Measurements from ENCODE around the gene C20orf141. TPM values are rescaled to one million over a fixed set of nuclear protein-coding genes. Genes with fewer than 3 reads are reported as not detected.

Gene C20orf141
- total RNA-seq, 4 donors from 2014 or later = not detected

- TF ChIP-seq EP300 (IDR thresholded peaks at IDR 0.05; ENCODE audit: low read depth) (no peak), POLR2A (IDR thresholded peaks at IDR 0.05) (no peak), POLR2AphosphoS5 (IDR thresholded peaks at IDR 0.05) (no peak), CTCF (IDR thresholded peaks at IDR 0.05) (no peak)
- Histone ChIP-seq H3K4me3 (no peak overlapping the region), H3K4me1 (peaks cover 0 to 5% (median 1%) of the 10 kb centered on the region in 4 donors), H3K27me3 (peaks cover 29% of the 10 kb centered on the region), H3K36me3 (no peaks in the 10 kb centered on the region), H3K9me3 (no peaks in the 10 kb centered on the region), H3K27ac (no peak overlapping the region)
- DNase-seq = no peak
- in situ Hi-C loops (cut with MboI; ENCODE audit: low pct_ligation_motif_present in 1 of 4, low pct_unique_long_range_greater_than_20kb in 1 of 4, low sequenced_read_pairs in 3 of 4) (no loop called here), intact Hi-C loops (cut with DNase I; ENCODE audit: low total_unique reads) (no loop called here)
- 55 to 80% methylated on average over 1 to 12 of the region's 12 CpGs for WGBS, 2 donors (ENCODE audit: low coverage in 1 of 2)
Measured at GRCh38 chr20:2771631-2772080, 43.1 kb upstream of the C20orf141 start.

- no peak for DNase-seq
- intact Hi-C loops (cut with DNase I; ENCODE audit: low total_unique reads) (no loop called here), in situ Hi-C loops (cut with MboI; ENCODE audit: low pct_ligation_motif_present in 1 of 4, low pct_unique_long_range_greater_than_20kb in 1 of 4, low sequenced_read_pairs in 3 of 4) (no loop called here)
- WGBS, 2 donors (ENCODE audit: low coverage in 1 of 2) = 76 to 87% methylated on average over 5 to 9 of the region's 9 CpGs
- H3K4me3 ChIP-seq = no peak overlapping the region
- no peaks in the 10 kb centered on the region for H3K36me3 ChIP-seq
- H3K9me3 ChIP-seq = no peaks in the 10 kb centered on the region
- no peaks in the 10 kb centered on the region for H3K4me1 ChIP-seq
- TF ChIP-seq EP300 (IDR thresholded peaks at IDR 0.05; ENCODE audit: low read depth) (no peak), CTCF (IDR thresholded peaks at IDR 0.05) (no peak), POLR2AphosphoS5 (IDR thresholded peaks at IDR 0.05) (no peak), POLR2A (IDR thresholded peaks at IDR 0.05) (no peak)
- peaks cover 21% of the 10 kb centered on the region for H3K27me3 ChIP-seq
- no peak overlapping the region for H3K27ac ChIP-seq
Measured at GRCh38 chr20:2773812-2774211, 41.0 kb upstream of the C20orf141 start.

GRCh38 chr20:2775139-2775538 lies 39.6 kb upstream of the C20orf141 start:
- intact Hi-C loops (cut with DNase I; ENCODE audit: low total_unique reads) (no loop called here), in situ Hi-C loops (cut with MboI; ENCODE audit: low pct_ligation_motif_present in 1 of 4, low pct_unique_long_range_greater_than_20kb in 1 of 4, low sequenced_read_pairs in 3 of 4) (no loop called here)
- no peaks in the 10 kb centered on the region for H3K36me3 ChIP-seq
- H3K4me1 ChIP-seq = no peaks in the 10 kb centered on the region
- no peak for DNase-seq
- no peaks in the 10 kb centered on the region for H3K9me3 ChIP-seq
- peaks cover 18% of the 10 kb centered on the region for H3K27me3 ChIP-seq
- H3K27ac ChIP-seq = no peak overlapping the region
- TF ChIP-seq POLR2AphosphoS5 (IDR thresholded peaks at IDR 0.05) (no peak), CTCF (IDR thresholded peaks at IDR 0.05) (no peak), EP300 (IDR thresholded peaks at IDR 0.05; ENCODE audit: low read depth) (no peak), POLR2A (IDR thresholded peaks at IDR 0.05) (no peak)
- WGBS, 2 donors (ENCODE audit: low coverage in 1 of 2) = 85 to 94% methylated on average over 2 to 3 of the region's 3 CpGs
- no peak overlapping the region for H3K4me3 ChIP-seq

GRCh38 chr20:2778602-2779321 lies 36.0 kb upstream of the C20orf141 start:
- no peaks in the 10 kb centered on the region for H3K4me1 ChIP-seq
- H3K27ac ChIP-seq = no peak overlapping the region
- 66 to 83% methylated on average over 6 to 10 of the region's 10 CpGs for whole genome bisulfite sequencing, 2 donors (ENCODE audit: low coverage in 1 of 2)
- in situ Hi-C loops (cut with MboI; ENCODE audit: low pct_ligation_motif_present in 1 of 4, low pct_unique_long_range_greater_than_20kb in 1 of 4, low sequenced_read_pairs in 3 of 4) = no loop called here
- intact Hi-C loops (cut with DNase I; ENCODE audit: low total_unique reads) = no loop called here
- H3K36me3 ChIP-seq = no peaks in the 10 kb centered on the region
- TF ChIP-seq POLR2A (IDR thresholded peaks at IDR 0.05) (no peak), EP300 (IDR thresholded peaks at IDR 0.05; ENCODE audit: low read depth) (no peak), POLR2AphosphoS5 (IDR thresholded peaks at IDR 0.05) (no peak), CTCF (IDR thresholded peaks at IDR 0.05) (no peak)
- no peak overlapping the region for H3K4me3 ChIP-seq
- H3K27me3 ChIP-seq = peaks cover 29% of the 10 kb centered on the region
- DNase-seq = no peak
- no peaks in the 10 kb centered on the region for H3K9me3 ChIP-seq
